Ovary (tissue), 3 donors: ENCODE results near the gene PHACTR3.

ENCODE experiments used
- CTCF ChIP-seq, 3 donors: fragments of 450-650 bp in 2 of 3; fragments of 200-600 bp in 1 of 3; IDR thresholded peaks; one replicate each; pipeline versions ENCODE4 v1.5.1 to v1.8.0; 2016 to 2022; ENCODE audit warnings: antibody characterized with exemption in 3 of 3, mild to moderate bottlenecking in 1 of 3
- EP300 ChIP-seq: sonication (generic); formaldehyde crosslinking; IDR thresholded peaks from one replicate; pipeline ENCODE4 v1.6.1; 2017; ENCODE audit warnings: antibody characterized with exemption
- POLR2A ChIP-seq: fragments of 450-650 bp; IDR thresholded peaks from one replicate; pipeline ENCODE4 v1.6.1; 2017; ENCODE audit warnings: antibody characterized with exemption, mild to moderate bottlenecking, moderate library complexity
- donor health status: DM: no; HTN: no; CAD: no.

GRCh38 chr20:59705651-59706399 lies 101.5 kb downstream of the PHACTR3 start:
- TF ChIP-seq POLR2A (no peak), CTCF (IDR thresholded peaks at IDR 0.05) (no peak), EP300 (no peak)
